HG03095 (cell line): Measurements from ENCODE around the gene STK38.

Experiments
- ATAC-seq: cut with Tn5 transposase; IDR thresholded peaks from one replicate; pipeline ENCODE4 v1.9.1; 2021; ENCODE audit warnings: moderate library complexity; ENCODE audit not compliant: unreplicated experiment

The STK38 gene

GRCh38 chr6:36523936-36524499 lies 23.3 kb downstream of the STK38 start:
- ATAC-seq: no peak

GRCh38 chr6:36523451-36523850 lies 23.8 kb downstream of the STK38 start:
- ATAC-seq: no peak

GRCh38 chr6:36519352-36519751 lies 27.9 kb downstream of the STK38 start:
- no peak for ATAC-seq

- ATAC-seq: no peak
Observed at GRCh38 chr6:36517408-36517807, 29.9 kb downstream of the STK38 start.

GRCh38 chr6:36516988-36517387 lies 30.3 kb downstream of the STK38 start:
- ATAC-seq: no peak

GRCh38 chr6:36516559-36516958 lies 30.7 kb downstream of the STK38 start:
- ATAC-seq: no peak

- ATAC-seq: no peak
Observed at GRCh38 chr6:36515844-36516243, 31.4 kb downstream of the STK38 start.

- no peak for ATAC-seq
Observed at GRCh38 chr6:36514554-36515456, 32.5 kb downstream of the STK38 start.

- ATAC-seq: no peak
Observed at GRCh38 chr6:36510365-36510764, 36.9 kb downstream of the STK38 start.

- ATAC-seq: no peak
Observed at GRCh38 chr6:36508532-36508931, 38.7 kb downstream of the STK38 start.

- no peak for ATAC-seq
Observed at GRCh38 chr6:36506611-36507010, 40.7 kb downstream of the STK38 start.

- ATAC-seq: no peak
Observed at GRCh38 chr6:36505744-36506534, 41.3 kb downstream of the STK38 start.

GRCh38 chr6:36504982-36505381 lies 42.3 kb downstream of the STK38 start:
- ATAC-seq: no peak

- ATAC-seq: no peak
Observed at GRCh38 chr6:36504181-36504580, 43.1 kb downstream of the STK38 start.

- ATAC-seq: no peak
Observed at GRCh38 chr6:36501686-36502085, 45.6 kb downstream of the STK38 start.

GRCh38 chr6:36499918-36500317 lies 47.4 kb downstream of the STK38 start:
- no peak for ATAC-seq

- ATAC-seq: no peak
Observed at GRCh38 chr6:36495086-36495485, 52.2 kb downstream of the STK38 start.

GRCh38 chr6:36493859-36494258 lies 53.4 kb downstream of the STK38 start:
- ATAC-seq: no peak

GRCh38 chr6:36493319-36493718 lies 54.0 kb downstream of the STK38 start:
- no peak for ATAC-seq

- no peak for ATAC-seq
Observed at GRCh38 chr6:36492621-36493020, 54.7 kb downstream of the STK38 start.

- no peak for ATAC-seq
Observed at GRCh38 chr6:36492092-36492491, 55.2 kb downstream of the STK38 start.
